Ishikawa (cell line): ENCODE measurements around the gene SATB1.

ENCODE experiments used
- CEBPB ChIP-seq: IDR thresholded peaks from 2 replicates; pipeline ENCODE4 v1.6.1; 2012
- CREB1 ChIP-seq: IDR thresholded peaks from 2 replicates; pipeline ENCODE4 v1.6.1; 2012; ENCODE audit warnings: low read depth
- EGR1 ChIP-seq: IDR thresholded peaks from 2 replicates; pipeline ENCODE4 v1.6.1; 2012
- EP300 ChIP-seq: IDR thresholded peaks from 2 replicates; pipeline ENCODE4 v1.6.1; 2012; ENCODE audit warnings: borderline replicate concordance
- FOXM1 ChIP-seq: IDR thresholded peaks from 2 replicates; pipeline ENCODE4 v1.6.1; 2012; ENCODE audit warnings: low read depth, borderline replicate concordance
- MAX ChIP-seq: IDR thresholded peaks from 2 replicates; pipeline ENCODE4 v1.6.1; 2012
- NFIC ChIP-seq: IDR thresholded peaks from 2 replicates; pipeline ENCODE4 v1.6.1; 2012
- RAD21 ChIP-seq: IDR thresholded peaks from 2 replicates; pipeline ENCODE4 v1.6.1; 2012; ENCODE audit warnings: low read depth
- REST ChIP-seq: IDR thresholded peaks from 2 replicates; pipeline ENCODE4 v1.6.1; 2012; ENCODE audit warnings: low read depth, mild to moderate bottlenecking
- TAF1 ChIP-seq: IDR thresholded peaks from 2 replicates; pipeline ENCODE4 v1.6.1; 2012; ENCODE audit warnings: low read depth, mild to moderate bottlenecking
- TCF12 ChIP-seq: IDR thresholded peaks from 2 replicates; pipeline ENCODE4 v1.6.1; 2012; ENCODE audit warnings: low read depth
- TEAD4 ChIP-seq: IDR thresholded peaks from 2 replicates; pipeline ENCODE4 v1.6.1; 2012
- USF1 ChIP-seq: IDR thresholded peaks from 2 replicates; pipeline ENCODE4 v1.6.1; 2012
- YY1 ChIP-seq: IDR thresholded peaks from 2 replicates; pipeline ENCODE4 v1.6.1; 2012; ENCODE audit warnings: low read depth
- ZBTB7A ChIP-seq: IDR thresholded peaks from 2 replicates; pipeline ENCODE4 v1.6.1; 2012; ENCODE audit warnings: low read depth

The SATB1 gene

GRCh38 chr3:18402239-18402799 is 22.8 kb downstream of the SATB1 start:
- TF ChIP-seq NFIC, result no peak
- TF ChIP-seq TAF1, result no peak
- no peak for TF ChIP-seq ZBTB7A
- no peak for TF ChIP-seq FOXM1
- TF ChIP-seq USF1, result no peak
- TF ChIP-seq TCF12, result no peak
- no peak for TF ChIP-seq MAX
- TF ChIP-seq REST, result no peak
- no peak for TF ChIP-seq EP300
- no peak for TF ChIP-seq TEAD4
- TF ChIP-seq CEBPB, result no peak
- no peak for TF ChIP-seq RAD21
- no peak for TF ChIP-seq CREB1
- no peak for TF ChIP-seq EGR1
- no peak for TF ChIP-seq YY1

- TF ChIP-seq CREB1 (no peak), TCF12 (no peak), ZBTB7A (no peak), USF1 (no peak), YY1 (no peak), TEAD4 (no peak), EGR1 (no peak), CEBPB (no peak), FOXM1 (no peak), REST (no peak), RAD21 (no peak)
Observed at GRCh38 chr3:18401300-18401961, 23.7 kb downstream of the SATB1 start.

GRCh38 chr3:18398448-18398847 is 26.7 kb downstream of the SATB1 start:
- TF ChIP-seq RAD21 (no peak), TAF1 (no peak), TCF12 (no peak), MAX (no peak), EP300 (no peak), CEBPB (no peak), YY1 (no peak), NFIC (no peak)

GRCh38 chr3:18396428-18396827 is 28.7 kb downstream of the SATB1 start:
- TF ChIP-seq YY1, result no peak

- no peak for TF ChIP-seq TEAD4
- TF ChIP-seq EP300, result no peak
- no peak for TF ChIP-seq CEBPB
- no peak for TF ChIP-seq FOXM1
- TF ChIP-seq RAD21, result no peak
- TF ChIP-seq TAF1, result no peak
- no peak for TF ChIP-seq TCF12
- no peak for TF ChIP-seq ZBTB7A
- TF ChIP-seq NFIC, result no peak
- no peak for TF ChIP-seq MAX
- TF ChIP-seq YY1, result no peak
- TF ChIP-seq EGR1, result no peak
- TF ChIP-seq REST, result no peak
- no peak for TF ChIP-seq CREB1
- TF ChIP-seq USF1, result no peak
Observed at GRCh38 chr3:18394384-18394995, 30.6 kb downstream of the SATB1 start.
